SK-N-SH (cell line): Measurements from ENCODE around the gene MUC5B. TPM values are rescaled to one million over a fixed set of nuclear protein-coding genes. Genes with fewer than 3 reads are reported as not detected.

ENCODE experiments used
- CTCF ChIA-PET: fragments of 300-600, 350-600 bp; formaldehyde crosslinking; extraction: SDS; loops from one replicate; lab custom pipeline; 2021; lab: Yijun Ruan, JAX
- POLR2A ChIA-PET: fragments of 350-600 bp; sonication (Branson Sonifier 250); formaldehyde crosslinking; extraction: SDS; loops from one replicate; lab custom pipeline; 2020; ENCODE audit warnings: antibody characterized with exemption, inconsistent platforms; lab: Yijun Ruan, JAX
- DNase-seq: peaks from one replicate; pipeline ENCODE4 v3.0.0; 2012
- H2AFZ ChIP-seq: fragments of 200-600 bp; sonication (generic); 2 replicates; pipeline ENCODE4 v1.8.1; 2016; ENCODE audit warnings: antibody characterized with exemption, mild to moderate bottlenecking, low read depth
- H3F3A ChIP-seq: fragments of 200-600 bp; sonication (generic); replicated peaks from 2 replicates; pipeline ENCODE3; 2016; ENCODE audit warnings: antibody characterized with exemption, mild to moderate bottlenecking; ENCODE audit not compliant: insufficient read depth
- H3K27ac ChIP-seq, 2 experiments: fragments of 200-500 bp in 1 of 2; fragments of 200-600 bp in 1 of 2; sonication (Bioruptor generic) in 1 of 2; sonication (generic), shearing (Covaris generic) in 1 of 2; 2 replicates each; pipeline versions ENCODE4 v1.5.1 to v1.6.1; 2014 to 2016; ENCODE audit warnings: low read depth in 2 of 2, inconsistent platforms in 1 of 2, low read length in 1 of 2, mild to moderate bottlenecking in 1 of 2, mixed read lengths in 1 of 2
- H3K27me3 ChIP-seq: fragments of 200-600 bp; sonication (generic), shearing (Covaris generic); 2 replicates; pipeline ENCODE4 v1.6.1; 2016; ENCODE audit warnings: mixed run types; ENCODE audit not compliant: insufficient read depth
- H3K36me3 ChIP-seq, 2 experiments: fragments of 200-500 bp in 1 of 2; fragments of 200-600 bp in 1 of 2; sonication (Bioruptor generic) in 1 of 2; sonication (generic) in 1 of 2; replicated peaks in 1 of 2; 2 replicates each; pipeline versions ENCODE3 to v1.5.1; 2014 to 2016; ENCODE audit warnings: low read length in 1 of 2, mild to moderate bottlenecking in 1 of 2; ENCODE audit not compliant: insufficient read depth in 2 of 2, control insufficient read depth in 1 of 2
- H3K4me1 ChIP-seq, 2 experiments: fragments of 200-500 bp in 1 of 2; fragments of 200-600 bp in 1 of 2; sonication (Bioruptor generic) in 1 of 2; sonication (generic), shearing (Covaris generic) in 1 of 2; 2 replicates each; pipeline versions ENCODE4 v1.5.1 to v1.6.1; 2014 to 2016; ENCODE audit warnings: low read depth in 1 of 2, low read length in 1 of 2, mixed run types in 1 of 2; ENCODE audit not compliant: insufficient read depth in 2 of 2, control insufficient read depth in 1 of 2
- H3K4me2 ChIP-seq: fragments of 200-600 bp; sonication (generic), shearing (Covaris generic); 2 replicates; pipeline ENCODE4 v1.6.1; 2017; ENCODE audit warnings: mixed run types
- H3K4me3 ChIP-seq, 2 experiments: fragments of 200-500 bp in 1 of 2; fragments of 200-600 bp in 1 of 2; sonication (Bioruptor generic) in 1 of 2; sonication (generic), shearing (Covaris generic) in 1 of 2; 2 replicates each; pipeline versions ENCODE4 v1.5.1 to v1.8.1; 2014 to 2016; ENCODE audit warnings: low read depth in 2 of 2, inconsistent platforms in 1 of 2, low read length in 1 of 2, mild to moderate bottlenecking in 1 of 2, mixed read lengths in 1 of 2, moderate library complexity in 1 of 2
- H3K79me2 ChIP-seq: fragments of 200-600 bp; sonication (generic); 2 replicates; pipeline ENCODE4 v1.8.1; 2017; ENCODE audit warnings: mild to moderate bottlenecking; ENCODE audit not compliant: insufficient read depth
- H3K9ac ChIP-seq: fragments of 200-600 bp; sonication (generic); 2 replicates; pipeline ENCODE4 v1.6.1; 2017; ENCODE audit warnings: mixed run types
- H3K9me2 ChIP-seq: fragments of 200-600 bp; sonication (generic); 2 replicates; pipeline ENCODE4 v1.6.1; 2017; ENCODE audit warnings: mixed run types
- H3K9me3 ChIP-seq: fragments of 200-600 bp; sonication (generic); 2 replicates; pipeline ENCODE4 v1.6.1; 2017; ENCODE audit warnings: mixed run types, mild to moderate bottlenecking, moderate library complexity
- H4K20me1 ChIP-seq: fragments of 200-600 bp; sonication (generic); 2 replicates; pipeline ENCODE4 v1.6.1; 2017; ENCODE audit warnings: mild to moderate bottlenecking, mixed run types; ENCODE audit not compliant: insufficient read depth
- EP300 ChIP-seq, 2 experiments: IDR thresholded peaks; 2 replicates each; pipeline versions ENCODE4 v1.4.0 to v1.6.1; 2012; ENCODE audit warnings: borderline replicate concordance in 1 of 2, low read depth in 1 of 2, low read length in 1 of 2
- POLR2AphosphoS5 ChIP-seq: IDR thresholded peaks from 2 replicates; pipeline ENCODE4 v1.6.1; 2012; ENCODE audit warnings: low read depth, low read length
- TAF1 ChIP-seq: IDR thresholded peaks from 2 replicates; pipeline ENCODE4 v1.6.1; 2012; ENCODE audit warnings: low read depth, mild to moderate bottlenecking, low read length, moderate library complexity, borderline replicate concordance
- WGBS: methylation state at CpG from one replicate; pipeline ENCODE4 v1.1.6; 2017; ENCODE audit warnings: low lambda C conversion rate; 5-methylcytosine and 5-hydroxymethylcytosine counted together
- polyA plus RNA-seq, 3 experiments: library from polyadenylated mRNA; depleted of rRNA; stranded (reverse); fragments of >200 nt; gene quantifications; 2 replicates each; pipeline ENCODE4 v1.2.3, GENCODE V29; 2012
- small RNA-seq, 7 experiments: library from RNA; depleted of rRNA; stranded (forward); fragments of <200 nt; gene quantifications; one replicate each; pipeline ENCODE3, GENCODE V24; 2012
- TF ChIP-seq, protein P1 (sequence below): IDR thresholded peaks from 2 replicates; pipeline ENCODE4; 2012

The MUC5B gene
- polyA plus RNA-seq, 1 of the 3 experiments (the other 2 are of a cell fraction): not detected

- H3K4me2 ChIP-seq: no peak overlapping the region
- no peak overlapping the region for H3K27ac ChIP-seq
- H3K9me2 ChIP-seq: no peaks in the 10 kb centered on the region
- TF ChIP-seq, protein P1, sequence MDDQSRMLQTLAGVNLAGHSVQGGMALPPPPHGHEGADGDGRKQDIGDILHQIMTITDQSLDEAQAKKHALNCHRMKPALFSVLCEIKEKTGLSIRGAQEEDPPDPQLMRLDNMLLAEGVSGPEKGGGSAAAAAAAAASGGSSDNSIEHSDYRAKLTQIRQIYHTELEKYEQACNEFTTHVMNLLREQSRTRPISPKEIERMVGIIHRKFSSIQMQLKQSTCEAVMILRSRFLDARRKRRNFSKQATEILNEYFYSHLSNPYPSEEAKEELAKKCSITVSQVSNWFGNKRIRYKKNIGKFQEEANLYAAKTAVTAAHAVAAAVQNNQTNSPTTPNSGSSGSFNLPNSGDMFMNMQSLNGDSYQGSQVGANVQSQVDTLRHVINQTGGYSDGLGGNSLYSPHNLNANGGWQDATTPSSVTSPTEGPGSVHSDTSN: no peak
- no peak for TF ChIP-seq POLR2AphosphoS5
- no peak for TF ChIP-seq EP300 (IDR thresholded peaks at IDR 0.05; ENCODE audit: borderline replicate concordance in 1 of 2, low read depth in 1 of 2, low read length in 1 of 2)
- TF ChIP-seq TAF1: no peak
- H3K27me3 ChIP-seq: no peaks in the 10 kb centered on the region
- ChIA-PET CTCF (interaction anchor here (1.0 kb wide), 1 partner anchor 264 kb away, joined by 4 read pairs; no protein-coding TSS in a partner anchor), POLR2A (no interaction called here)
- no peaks in the 10 kb centered on the region; the same call in 1 of the 2 replicates for H3K9me3 ChIP-seq
- no peak overlapping the region for H3K9ac ChIP-seq
- DNase-seq: no peak
- peaks cover 34% of the 10 kb centered on the region for H3K79me2 ChIP-seq
- WGBS: 88% methylated on average over 15 of the region's 15 CpGs
- H3K4me3 ChIP-seq: no peak overlapping the region
- H2AFZ ChIP-seq: no peak overlapping the region
- no peaks in the 10 kb centered on the region for H3F3A ChIP-seq
- H4K20me1 ChIP-seq: peaks cover 16% of the 10 kb centered on the region; the same call in 1 of the 2 replicates
- H3K4me1 ChIP-seq: peaks cover 0 to 24% of the 10 kb centered on the region in 2 experiments; a peak in 2 of 4 replicates
- H3K36me3 ChIP-seq: peaks cover 0 to 3% of the 10 kb centered on the region in 2 experiments
Observed at GRCh38 chr11:1310772-1311468, 88.1 kb downstream of the MUC5B start.

Small RNAs within 50 kb of the gene (small RNA-seq; reads per million reads assigned to genes)
- gene MIR6744: 0 reads per million in 7 experiments

Other genes with a start within 250 kb of the MUC5B start
- gene MUC6, start 186.3 kb upstream of the MUC5B start, polyA plus RNA-seq (2012; rRNA removed): not detected in 2 replicates
- not detected in 2 replicates for gene MUC2, start 148.2 kb upstream of the MUC5B start, polyA plus RNA-seq (2012; rRNA removed)
- gene MUC5AC, start 65.1 kb upstream of the MUC5B start, polyA plus RNA-seq (2012; rRNA removed): not detected in 2 replicates
- 42.6 and 55.4 TPM in 2 replicates for gene TOLLIP, start 86.6 kb downstream of the MUC5B start, polyA plus RNA-seq (2012; rRNA removed)
- 0.64 and 0.80 TPM in 2 replicates for gene BRSK2, start 166.9 kb downstream of the MUC5B start, polyA plus RNA-seq (2012; rRNA removed)